ENCODE results near the gene ZNF8.

GRCh38 chr19:58345558-58345957, 66.8 kb downstream of the ZNF8 start:
- TF ChIP-seq, protein P1, sequence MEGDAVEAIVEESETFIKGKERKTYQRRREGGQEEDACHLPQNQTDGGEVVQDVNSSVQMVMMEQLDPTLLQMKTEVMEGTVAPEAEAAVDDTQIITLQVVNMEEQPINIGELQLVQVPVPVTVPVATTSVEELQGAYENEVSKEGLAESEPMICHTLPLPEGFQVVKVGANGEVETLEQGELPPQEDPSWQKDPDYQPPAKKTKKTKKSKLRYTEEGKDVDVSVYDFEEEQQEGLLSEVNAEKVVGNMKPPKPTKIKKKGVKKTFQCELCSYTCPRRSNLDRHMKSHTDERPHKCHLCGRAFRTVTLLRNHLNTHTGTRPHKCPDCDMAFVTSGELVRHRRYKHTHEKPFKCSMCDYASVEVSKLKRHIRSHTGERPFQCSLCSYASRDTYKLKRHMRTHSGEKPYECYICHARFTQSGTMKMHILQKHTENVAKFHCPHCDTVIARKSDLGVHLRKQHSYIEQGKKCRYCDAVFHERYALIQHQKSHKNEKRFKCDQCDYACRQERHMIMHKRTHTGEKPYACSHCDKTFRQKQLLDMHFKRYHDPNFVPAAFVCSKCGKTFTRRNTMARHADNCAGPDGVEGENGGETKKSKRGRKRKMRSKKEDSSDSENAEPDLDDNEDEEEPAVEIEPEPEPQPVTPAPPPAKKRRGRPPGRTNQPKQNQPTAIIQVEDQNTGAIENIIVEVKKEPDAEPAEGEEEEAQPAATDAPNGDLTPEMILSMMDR (IDR thresholded peaks at IDR 0.05): no peak
- no peak for TF ChIP-seq EZH2 (IDR thresholded peaks at IDR 0.05; ENCODE audit: borderline replicate concordance, insufficient read depth, low read depth, low read length, poor library complexity, severe bottlenecking)
